MG63 (cell line): Measurements from ENCODE around the gene APC2. TPM values are rescaled to one million over a fixed set of nuclear protein-coding genes. Genes with fewer than 3 reads are reported as not detected.
A peak's percentile ranks its signal among the peaks of the same experiment; 100 is the strongest.
"Not testable (repeated sequence)": the region's sequence is repeated elsewhere in the genome, so short reads cannot be mapped to it uniquely, and the experiment has no call there.

Experiments
- DNase-seq: peaks from one replicate; pipeline ENCODE4 v3.0.0-alpha.2; 2020
- H3K27me3 ChIP-seq: fragments of 250-450 bp; sonication (Bioruptor Pico); 2 replicates; pipeline ENCODE4 v1.5.1; 2020; ENCODE audit warnings: mild to moderate bottlenecking, moderate library complexity
- H3K36me3 ChIP-seq: fragments of 250-450 bp; sonication (Bioruptor Pico); 2 replicates; pipeline ENCODE4 v1.5.1; 2020; ENCODE audit warnings: mild to moderate bottlenecking, moderate library complexity
- H3K4me3 ChIP-seq: fragments of 250-450 bp; sonication (Bioruptor Pico); 2 replicates; pipeline ENCODE4 v1.5.1; 2020; ENCODE audit warnings: mild to moderate bottlenecking, moderate library complexity
- H3K9me3 ChIP-seq: fragments of 250-450 bp; sonication (Bioruptor Pico); 2 replicates; pipeline ENCODE4 v1.5.1; 2020; ENCODE audit warnings: mild to moderate bottlenecking, moderate library complexity
- total RNA-seq: library from RNA; depleted of rRNA; stranded (reverse); fragments of >200 nt; shearing (Covaris generic); gene quantifications from 2 replicates; pipeline ENCODE4 v1.2.3, GENCODE V29; 2014; ENCODE audit warnings: low replicate concordance

APC2 gene
- total RNA-seq, 1 experiment from 2014 or later, result 2.0 TPM

DNA sequence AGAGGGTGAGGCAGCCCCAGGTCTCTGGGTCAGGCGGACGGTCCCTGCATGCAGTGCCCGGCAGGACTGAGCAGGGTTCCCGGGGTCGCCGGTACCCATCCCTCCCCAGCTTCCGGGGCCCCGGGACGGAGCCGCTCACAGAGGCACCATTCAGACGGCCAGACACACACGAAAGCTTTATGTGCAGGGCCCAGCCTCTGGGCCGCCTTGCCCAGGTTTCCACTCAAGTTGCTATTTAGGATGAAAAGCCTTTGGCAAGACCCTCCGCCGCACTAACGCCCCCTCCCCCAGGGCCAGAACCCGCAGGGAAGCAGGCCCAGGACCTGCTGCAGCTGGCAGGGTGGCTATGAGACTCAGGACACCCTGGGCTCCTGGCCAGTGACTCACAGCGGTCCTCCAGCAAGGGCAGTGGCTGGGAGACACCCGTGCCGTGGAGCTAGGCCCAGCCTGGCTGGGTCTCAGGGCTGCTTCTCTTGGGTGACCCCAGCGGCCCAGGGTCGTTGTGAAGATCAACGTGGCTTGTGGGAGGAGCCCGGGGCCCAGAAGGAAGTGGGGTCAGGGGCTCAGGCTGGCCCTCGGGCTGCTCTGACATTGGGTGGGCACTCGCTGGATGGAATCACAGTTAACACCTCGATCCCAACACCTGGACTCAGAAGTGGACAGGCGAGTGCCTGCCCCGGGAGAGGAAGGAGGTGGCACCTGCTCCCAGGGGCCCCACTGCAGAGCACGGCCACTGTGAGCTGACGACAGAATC lies 24.3 kb downstream of the APC2 start:
- no peaks in the 10 kb centered on the region for H3K36me3 ChIP-seq
- H3K27me3 ChIP-seq, result no peaks in the 10 kb centered on the region
- H3K4me3 ChIP-seq, result no peak overlapping the region
- peak; percentile 64 for DNase-seq
- no peaks in the 10 kb centered on the region for H3K9me3 ChIP-seq

DNA sequence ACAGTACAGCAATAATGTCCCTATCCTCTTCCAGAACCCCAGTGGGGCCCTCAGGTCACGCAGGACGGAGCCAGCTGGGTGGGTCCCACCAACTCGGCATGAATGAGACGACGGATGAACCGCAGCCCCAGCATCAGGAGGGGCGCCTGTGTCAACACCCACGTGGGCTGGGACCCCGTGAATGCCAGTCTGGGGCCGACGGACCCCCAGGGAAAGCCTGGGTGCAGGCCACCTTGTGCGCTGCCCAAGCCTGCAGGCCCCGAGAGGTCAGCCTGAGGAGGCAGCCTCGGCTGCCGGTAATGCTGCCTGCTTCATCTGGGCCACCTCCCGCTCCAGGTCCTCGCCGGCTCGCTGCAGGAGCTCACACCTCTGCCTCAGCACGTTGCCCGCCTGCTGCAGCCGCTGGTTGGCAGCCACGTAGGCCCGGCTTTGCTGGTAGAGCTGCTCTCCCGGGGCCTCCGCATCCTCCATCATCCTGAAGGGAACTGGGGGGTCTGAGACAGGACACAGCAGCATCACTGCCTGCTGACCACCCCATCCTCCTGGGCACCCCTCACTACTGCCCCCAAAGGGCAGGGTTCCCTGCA lies 24.9 kb downstream of the APC2 start:
- H3K4me3 ChIP-seq, result no peak overlapping the region
- no peak for DNase-seq
- H3K36me3 ChIP-seq, result no peaks in the 10 kb centered on the region
- no peaks in the 10 kb centered on the region for H3K9me3 ChIP-seq
- no peaks in the 10 kb centered on the region for H3K27me3 ChIP-seq

DNA sequence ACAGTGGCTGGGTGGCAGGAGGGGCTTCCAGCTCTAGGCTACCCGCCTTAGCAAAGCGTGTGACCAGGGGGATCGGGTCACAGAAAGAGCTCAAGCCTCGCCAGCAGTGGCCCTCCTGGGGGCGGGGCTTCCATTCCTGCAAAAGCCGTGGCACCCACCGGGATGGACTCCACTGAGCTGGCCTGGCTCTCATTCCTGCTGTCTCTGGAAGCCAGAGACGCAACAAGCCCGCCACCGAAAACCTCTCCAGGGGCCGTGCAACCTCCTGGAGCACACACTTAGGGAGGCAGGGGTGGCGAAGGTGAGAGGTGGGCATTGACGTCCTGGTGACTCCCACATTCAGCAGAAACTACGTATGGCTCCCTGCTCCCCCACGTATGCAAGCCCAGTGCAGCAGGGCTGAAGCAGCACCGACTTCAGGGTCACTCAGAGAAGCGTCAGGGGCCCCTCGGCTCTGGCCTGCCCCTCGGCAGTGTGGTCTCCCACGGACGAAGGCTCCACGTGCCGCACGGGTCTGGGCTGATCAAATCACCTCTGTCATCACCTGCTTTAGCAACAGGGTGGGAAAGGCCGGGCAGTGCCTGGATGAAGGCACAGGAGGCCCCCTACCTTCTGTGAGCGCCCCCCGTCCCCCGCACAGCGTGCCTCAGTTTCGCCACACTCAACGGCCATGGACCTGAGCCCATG lies 26.0 kb downstream of the APC2 start:
- H3K9me3 ChIP-seq, result no peaks in the 10 kb centered on the region
- no peaks in the 10 kb centered on the region for H3K27me3 ChIP-seq
- H3K4me3 ChIP-seq, result no peak overlapping the region
- no peak for DNase-seq
- no peaks in the 10 kb centered on the region for H3K36me3 ChIP-seq

DNA sequence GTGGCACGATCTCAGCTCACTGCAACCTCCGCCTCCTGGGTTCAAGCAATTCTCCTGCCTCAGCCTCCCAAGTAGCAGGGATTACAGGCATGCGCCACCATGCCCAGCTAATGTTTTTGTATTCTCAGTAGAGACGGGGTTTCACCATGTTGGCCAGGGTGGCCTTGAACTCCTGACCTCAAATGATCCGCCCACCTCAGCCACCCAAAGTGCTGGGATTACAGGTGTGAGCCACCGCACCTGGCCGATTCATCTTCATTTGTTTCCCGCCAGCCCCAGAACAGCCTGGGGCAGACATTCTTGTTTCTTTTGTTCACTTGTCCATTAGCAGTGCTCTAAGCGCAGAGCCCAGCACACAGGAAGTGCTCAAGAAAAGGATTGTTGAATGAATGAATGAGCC lies 27.1 kb downstream of the APC2 start:
- not testable (repeated sequence) for H3K36me3 ChIP-seq, H3K27me3 ChIP-seq, DNase-seq, H3K4me3 ChIP-seq, H3K9me3 ChIP-seq

DNA sequence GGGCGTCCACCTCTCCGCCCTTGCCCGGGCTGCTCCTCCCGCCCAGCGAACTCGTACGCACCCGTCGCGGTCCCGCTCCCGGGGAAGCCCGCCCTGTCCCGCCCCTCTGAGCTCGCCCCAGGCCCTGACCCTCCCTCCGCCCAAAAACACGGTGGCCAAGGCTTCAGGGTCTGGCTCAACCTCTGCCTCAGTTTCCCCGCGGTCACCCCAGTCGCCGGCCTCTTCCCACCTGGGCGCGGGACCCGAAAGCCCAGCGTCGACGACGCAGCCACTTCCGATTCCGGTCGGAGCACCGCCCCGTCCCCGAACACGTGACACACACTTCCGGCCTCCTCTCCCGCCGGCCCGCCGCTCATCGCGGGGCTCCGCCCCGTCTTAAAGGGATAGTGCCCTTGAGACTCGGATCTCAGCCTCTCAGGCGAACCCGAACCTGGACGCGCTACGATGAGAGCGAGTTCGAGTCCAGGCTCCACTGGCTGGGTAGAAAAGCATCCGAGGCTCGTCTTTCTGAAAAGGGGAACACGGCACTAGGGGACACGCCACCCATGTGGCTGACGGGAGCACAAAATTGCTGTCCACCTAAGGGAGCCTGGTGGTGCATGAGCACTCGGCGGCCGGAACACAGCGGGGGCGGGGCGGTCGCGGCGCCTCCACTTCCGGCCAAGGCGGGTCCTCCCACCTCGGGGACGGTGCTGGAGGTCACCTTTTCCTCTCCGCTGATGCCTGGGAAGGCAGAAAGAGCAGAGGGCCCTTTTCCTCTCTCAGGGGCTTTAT lies 29.2 kb downstream of the APC2 start, which contains the start of gene C19orf25:
Gene C19orf25, minus strand, starts transcription at position 282 of the 774 bp plus-strand sequence. CDS start 312 bp downstream, outside the sequence.
- DNase-seq, result peak; percentile 87
- no peaks in the 10 kb centered on the region for H3K9me3 ChIP-seq
- no peaks in the 10 kb centered on the region for H3K36me3 ChIP-seq
- peak within 1 kb of the TSS; percentile 74 for H3K4me3 ChIP-seq
- H3K27me3 ChIP-seq, result no peaks in the 10 kb centered on the region

DNA sequence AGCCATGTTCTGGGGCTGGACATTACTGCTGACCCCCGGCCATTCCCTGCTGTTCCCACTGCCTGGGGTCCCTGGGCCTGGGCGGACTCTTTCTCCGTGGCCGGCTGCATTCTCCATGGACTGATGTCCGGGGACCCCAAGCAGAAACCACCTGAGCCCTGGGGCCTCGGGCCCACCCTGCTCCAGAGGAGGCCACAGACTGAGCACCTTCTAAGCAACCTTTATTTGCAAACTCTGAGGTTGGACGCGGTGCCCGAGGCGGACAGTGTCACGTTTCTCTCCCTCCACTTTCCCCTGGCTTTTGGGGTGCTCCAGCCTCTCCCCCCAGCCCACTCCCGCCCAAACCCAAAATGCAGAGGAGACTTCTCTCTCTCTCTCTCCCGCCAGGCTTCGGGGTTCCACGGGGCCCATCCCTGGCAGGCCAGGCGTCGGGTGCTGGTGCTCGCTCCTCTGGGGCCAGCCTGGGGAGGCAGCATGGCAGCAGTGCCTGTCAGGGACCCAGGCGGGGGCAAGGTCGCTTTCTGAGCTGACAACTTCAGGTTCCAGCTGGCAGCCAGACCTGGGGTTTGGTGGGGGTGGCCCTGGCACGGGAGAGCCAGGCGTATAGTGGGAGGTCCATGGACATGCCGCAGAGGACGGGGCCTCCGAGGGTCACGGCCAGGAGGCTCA lies 31.4 kb downstream of the APC2 start:
- no peaks in the 10 kb centered on the region for H3K27me3 ChIP-seq
- no peak for DNase-seq
- H3K36me3 ChIP-seq, result no peaks in the 10 kb centered on the region
- no peaks in the 10 kb centered on the region for H3K9me3 ChIP-seq
- no peak overlapping the region for H3K4me3 ChIP-seq

DNA sequence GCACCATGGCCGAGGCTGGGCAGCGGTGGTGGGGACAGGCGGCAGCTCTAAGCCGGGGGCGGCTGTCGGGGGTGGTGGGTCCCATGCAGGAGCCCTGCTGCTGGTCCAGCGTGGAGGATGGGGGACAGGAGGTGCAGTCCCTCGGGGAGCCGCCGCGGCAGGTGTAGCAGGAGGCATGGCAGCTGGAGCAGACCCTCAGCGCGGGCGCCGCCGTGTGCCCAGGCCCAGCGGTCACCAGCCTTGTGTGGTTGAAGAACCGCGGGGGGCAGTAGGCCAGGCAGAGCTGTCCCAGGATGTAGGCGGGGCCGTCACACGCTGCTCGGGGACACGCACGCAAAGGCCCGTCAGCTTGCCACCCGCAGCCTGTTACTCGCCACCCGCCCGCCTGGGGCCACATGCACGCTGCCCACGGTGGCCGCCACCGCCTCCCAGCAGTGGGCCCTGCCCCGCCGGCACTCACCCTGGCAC lies 32.0 kb downstream of the APC2 start:
- DNase-seq, result no peak
- Histone ChIP-seq H3K4me3 (no peak overlapping the region), H3K9me3 (no peaks in the 10 kb centered on the region), H3K36me3 (no peaks in the 10 kb centered on the region), H3K27me3 (no peaks in the 10 kb centered on the region)

DNA sequence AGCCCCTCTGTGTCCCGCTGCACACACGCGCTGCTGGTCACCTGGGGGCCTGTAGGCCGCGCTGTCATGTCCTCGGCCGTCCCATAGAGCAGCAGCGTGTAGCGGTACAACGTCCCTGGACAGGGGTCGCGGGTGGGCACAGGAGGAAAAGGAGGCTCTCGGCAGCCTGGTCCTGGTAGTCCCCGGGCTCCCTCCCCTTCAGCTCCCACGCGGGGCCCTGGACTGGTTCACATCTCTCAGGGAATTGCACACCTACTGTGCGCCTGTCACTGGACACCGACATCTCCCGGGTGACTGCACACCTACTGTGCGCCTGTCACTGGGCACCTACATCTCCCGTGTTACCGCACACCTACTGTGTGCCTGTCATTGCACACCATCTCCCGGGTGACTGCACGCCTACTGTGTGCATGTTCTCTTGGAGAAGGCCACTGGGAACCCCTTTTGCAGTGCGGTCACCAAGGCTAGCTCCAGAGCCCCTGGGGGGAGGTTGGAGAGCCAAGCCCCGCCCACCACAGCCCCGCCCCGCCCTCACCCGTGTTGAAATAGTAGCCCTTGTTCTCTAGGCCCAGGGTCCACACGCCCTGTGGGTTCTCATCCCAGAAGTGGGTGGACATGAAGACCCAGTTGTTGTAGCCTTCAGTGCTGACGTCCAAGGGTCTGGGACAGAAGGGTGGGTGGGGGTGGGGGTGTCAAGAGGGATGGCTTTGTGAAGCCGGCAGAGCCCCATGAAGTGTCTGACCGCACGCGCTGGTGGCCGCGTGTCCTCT lies 32.6 kb downstream of the APC2 start:
- Histone ChIP-seq H3K36me3 (no peaks in the 10 kb centered on the region), H3K9me3 (no peaks in the 10 kb centered on the region), H3K27me3 (no peaks in the 10 kb centered on the region), H3K4me3 (no peak overlapping the region)
- no peak for DNase-seq

DNA sequence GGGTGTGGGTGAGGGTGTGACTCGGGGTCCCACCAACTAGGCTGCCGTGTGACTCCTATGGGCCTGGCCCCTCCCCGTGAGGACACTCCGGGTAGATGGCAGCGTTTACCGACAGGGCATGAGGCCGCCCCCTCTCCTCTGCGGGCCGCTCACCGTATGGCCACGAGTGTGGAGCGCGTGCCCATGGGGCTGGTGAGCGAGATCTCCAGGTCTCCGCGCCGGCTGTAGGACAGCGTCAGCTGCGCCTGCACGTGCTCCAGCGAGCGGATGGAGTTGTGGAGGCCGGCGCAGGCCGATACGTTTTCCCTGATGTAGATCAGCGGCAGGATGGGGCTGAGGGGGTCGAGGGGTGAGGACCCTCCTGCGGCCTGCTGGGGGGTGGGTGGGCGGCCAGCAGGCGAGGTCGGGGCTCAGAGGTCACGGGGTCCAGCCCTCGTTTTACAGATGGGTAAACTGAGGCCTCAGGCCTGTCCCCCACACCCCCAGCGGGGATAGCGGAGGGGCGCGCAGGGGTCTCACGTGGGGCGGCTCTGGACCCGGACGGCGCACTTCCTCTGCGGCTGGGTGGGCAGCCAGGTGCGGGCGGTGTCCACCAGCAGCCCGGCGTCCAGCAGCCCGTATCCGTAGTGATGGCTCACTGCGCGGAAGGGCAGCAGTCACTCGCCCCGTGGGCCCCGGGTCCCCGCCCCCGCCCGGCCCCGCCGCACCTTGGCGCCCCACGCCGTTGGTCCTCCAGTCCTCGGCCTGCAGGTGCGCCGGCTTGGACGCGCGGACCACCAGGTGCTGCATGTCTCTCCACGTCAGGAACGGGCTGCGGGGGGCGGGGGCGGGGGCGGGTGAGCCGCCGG lies 33.4 kb downstream of the APC2 start:
- no peaks in the 10 kb centered on the region for H3K27me3 ChIP-seq
- DNase-seq, result no peak
- no peak overlapping the region for H3K4me3 ChIP-seq
- no peaks in the 10 kb centered on the region for H3K36me3 ChIP-seq
- H3K9me3 ChIP-seq, result no peaks in the 10 kb centered on the region

DNA sequence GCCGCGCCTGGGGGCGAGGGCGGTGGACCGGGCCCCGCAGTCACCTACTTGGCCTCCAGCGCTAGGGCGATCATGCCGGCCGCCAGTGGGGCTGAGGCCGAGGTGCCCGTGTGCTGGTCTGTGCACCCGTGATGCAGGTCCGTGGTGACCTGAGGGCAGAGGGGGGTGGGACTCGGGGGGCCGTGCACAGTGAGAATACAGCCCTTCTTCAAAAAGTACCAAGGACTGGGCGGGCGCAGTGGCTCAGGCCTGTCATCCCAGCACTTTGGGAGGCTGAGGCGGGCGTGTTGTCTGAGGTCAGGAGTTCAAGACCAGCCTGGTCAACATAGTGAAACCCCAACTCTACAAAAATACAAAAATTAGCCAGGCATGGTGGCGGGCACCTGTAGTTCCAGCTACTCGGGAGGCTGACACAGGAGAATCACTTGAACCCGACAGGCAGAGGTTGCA lies 34.1 kb downstream of the APC2 start:
- DNase-seq, result no peak
- H3K4me3 ChIP-seq, result no peak overlapping the region
- H3K36me3 ChIP-seq, result no peaks in the 10 kb centered on the region
- H3K9me3 ChIP-seq, result no peaks in the 10 kb centered on the region
- no peaks in the 10 kb centered on the region for H3K27me3 ChIP-seq

DNA sequence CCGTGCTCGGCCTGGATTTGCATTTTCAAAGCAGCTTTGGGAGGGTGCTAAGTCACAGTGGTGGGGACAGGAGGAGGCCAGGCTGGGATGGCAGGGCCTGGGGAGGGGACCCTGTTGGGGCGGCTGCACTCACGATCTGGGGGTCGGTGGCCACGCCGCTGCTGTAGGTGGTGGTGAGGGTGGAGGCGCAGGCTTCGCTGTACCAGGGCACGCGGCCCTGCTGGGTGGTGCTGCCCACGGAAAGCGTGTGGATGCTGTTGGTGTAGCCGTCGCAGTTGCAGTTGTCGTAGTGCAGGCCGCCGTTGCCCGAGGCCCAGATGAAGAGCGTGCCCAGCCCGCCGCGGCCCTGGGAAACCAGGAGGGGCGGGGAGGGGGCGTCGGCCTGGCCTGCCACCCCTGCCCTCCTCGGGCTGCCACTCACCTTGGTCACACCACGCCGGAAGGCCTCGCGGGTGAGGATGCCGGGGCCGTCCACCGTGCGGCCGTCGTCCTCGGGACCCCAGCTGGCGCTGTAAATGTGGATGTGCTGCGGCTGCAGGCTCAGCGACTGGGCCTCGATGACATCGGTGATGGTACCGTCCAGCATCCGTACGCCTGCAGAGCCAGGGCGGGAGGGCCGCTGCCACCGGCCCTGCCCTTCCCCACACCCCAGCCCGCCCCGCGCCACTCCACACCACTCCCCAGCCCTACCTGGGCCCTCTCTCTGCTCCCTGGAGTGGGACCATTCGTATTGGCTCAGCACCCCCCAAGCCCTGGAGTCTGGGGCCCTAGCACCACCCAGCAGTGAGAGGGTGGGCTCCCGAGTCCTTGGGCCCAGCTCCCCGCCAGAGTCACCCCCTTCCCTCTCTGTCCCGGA lies 37.0 kb downstream of the APC2 start:
- DNase-seq, result no peak
- Histone ChIP-seq H3K4me3 (no peak overlapping the region), H3K36me3 (no peaks in the 10 kb centered on the region), H3K9me3 (no peaks in the 10 kb centered on the region), H3K27me3 (no peaks in the 10 kb centered on the region)

DNA sequence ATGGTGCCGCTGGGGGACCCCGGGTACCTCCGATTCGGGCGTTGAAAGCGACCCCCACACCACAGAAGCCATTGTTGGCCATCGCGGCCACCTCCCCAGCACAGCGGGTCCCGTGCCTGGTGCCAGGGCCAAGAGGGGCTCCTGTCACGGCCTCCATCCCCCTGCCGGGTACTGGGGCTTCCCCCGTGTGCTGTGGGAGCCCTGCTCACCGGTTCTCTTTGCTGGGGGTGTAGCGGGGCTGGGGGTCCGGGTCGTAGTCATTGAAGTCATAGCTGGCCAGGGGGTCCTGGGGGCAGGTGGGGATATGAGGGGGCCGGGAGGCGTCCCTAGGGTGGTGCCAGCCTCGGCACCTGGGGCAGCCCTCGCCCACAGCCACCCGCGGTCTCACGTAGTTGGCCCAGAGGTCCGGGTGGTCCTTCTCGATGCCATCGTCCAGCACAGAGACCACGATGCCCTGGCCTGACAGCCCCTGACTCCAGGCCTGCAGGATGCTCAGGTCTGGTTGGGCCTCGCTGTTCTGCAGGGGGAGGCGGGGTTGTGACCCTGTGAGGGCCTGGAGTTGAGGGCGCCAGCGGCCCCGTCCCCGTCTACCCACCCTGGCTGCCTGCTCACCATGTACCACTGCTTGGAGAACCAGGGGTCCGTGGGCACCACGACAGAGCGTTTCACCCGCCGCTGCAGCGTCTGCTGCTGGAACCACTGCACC lies 37.8 kb downstream of the APC2 start:
- H3K9me3 ChIP-seq, result no peaks in the 10 kb centered on the region
- H3K4me3 ChIP-seq, result no peak overlapping the region
- no peaks in the 10 kb centered on the region for H3K36me3 ChIP-seq
- no peak for DNase-seq
- H3K27me3 ChIP-seq, result no peaks in the 10 kb centered on the region

DNA sequence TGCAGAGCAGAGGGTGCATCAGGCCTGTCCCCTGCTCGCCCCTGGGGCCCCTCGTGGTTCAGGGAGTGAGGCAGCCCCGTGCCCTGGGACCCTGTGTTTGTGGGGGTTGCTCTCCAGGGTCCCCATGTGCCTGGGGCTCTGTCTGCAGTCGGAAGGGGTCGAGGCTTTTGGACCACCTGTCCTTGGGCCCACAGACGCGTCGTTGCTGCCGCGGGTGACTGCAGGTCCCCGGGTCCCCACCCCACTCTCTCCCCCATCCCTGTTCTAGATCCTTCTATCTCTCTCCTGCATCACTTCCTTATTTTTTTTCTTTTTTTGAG lies 38.3 kb downstream of the APC2 start:
- DNase-seq, result no peak
- H3K27me3 ChIP-seq, result no peaks in the 10 kb centered on the region
- H3K4me3 ChIP-seq, result no peak overlapping the region
- no peaks in the 10 kb centered on the region for H3K36me3 ChIP-seq
- H3K9me3 ChIP-seq, result no peaks in the 10 kb centered on the region
